Caco-2 (cell line): Measurements from ENCODE around the gene MAPK11. TPM values are rescaled to one million over a fixed set of nuclear protein-coding genes. Genes with fewer than 3 reads are reported as not detected.

ENCODE experiments used
- BruUV-seq: library from RNA; stranded (reverse); fragments of 400-500 nt; replicated peaks from 2 replicates; lab custom pipeline; 2021; lab: Mats Ljungman, UMichigan
- CTCF ChIA-PET: fragments of 300-600 bp; sonication (Branson Sonifier 250); formaldehyde crosslinking; loops from one replicate; lab custom pipeline; 2022; ENCODE audit warnings: antibody characterized with exemption; lab: Charles Lee
- POLR2A ChIA-PET: fragments of 300-600 bp; sonication (Branson Sonifier 250); formaldehyde crosslinking; loops from one replicate; lab custom pipeline; 2022; ENCODE audit warnings: antibody characterized with exemption; lab: Charles Lee
- DNase-seq, 2 experiments: peaks; one replicate each; pipeline versions ENCODE4 v3.0.0 to v3.0.0-alpha.2; 2020 to 2022
- H3K27me3 ChIP-seq: replicated peaks from 2 replicates; pipeline ENCODE4 v1.6.0; 2011; ENCODE audit warnings: low read length; ENCODE audit not compliant: control insufficient read depth, insufficient read depth
- H3K36me3 ChIP-seq: 2 replicates; pipeline ENCODE4 v1.5.1; 2011; ENCODE audit warnings: low read length; ENCODE audit not compliant: control insufficient read depth, insufficient read depth
- H3K4me1 ChIP-seq: fragments of 250-450 bp; sonication (Bioruptor Pico); 2 replicates; pipeline ENCODE4 v1.5.1; 2020; ENCODE audit warnings: mild to moderate bottlenecking
- H3K4me3 ChIP-seq: 2 replicates; pipeline ENCODE4 v1.5.1; 2011; ENCODE audit warnings: low read depth, mild to moderate bottlenecking, control low read depth, low read length
- H3K9me3 ChIP-seq: fragments of 250-450 bp; sonication (Bioruptor Pico); 2 replicates; pipeline ENCODE4 v1.5.1; 2020; ENCODE audit warnings: mild to moderate bottlenecking, moderate library complexity
- H3K27ac Mint-ChIP-seq: one replicate; pipeline ENCODE4 v1.8.0; 2022; ENCODE audit warnings: mixed read lengths; ENCODE audit not compliant: unreplicated experiment
- H3K27me3 Mint-ChIP-seq: one replicate; pipeline ENCODE4 v1.8.0; 2022; ENCODE audit warnings: mixed read lengths; ENCODE audit not compliant: insufficient read depth, unreplicated experiment
- H3K36me3 Mint-ChIP-seq: one replicate; pipeline ENCODE4 v1.8.0; 2022; ENCODE audit warnings: mild to moderate bottlenecking, mixed read lengths; ENCODE audit not compliant: insufficient read depth, unreplicated experiment
- H3K4me1 Mint-ChIP-seq: one replicate; pipeline ENCODE4 v1.8.0; 2022; ENCODE audit warnings: low read depth, mixed read lengths; ENCODE audit not compliant: unreplicated experiment
- H3K4me3 Mint-ChIP-seq: one replicate; pipeline ENCODE4 v1.8.0; 2022; ENCODE audit warnings: mild to moderate bottlenecking, moderate library complexity, mixed read lengths; ENCODE audit not compliant: unreplicated experiment
- H3K9me3 Mint-ChIP-seq: one replicate; pipeline ENCODE4 v1.8.0; 2022; ENCODE audit warnings: mixed read lengths; ENCODE audit not compliant: unreplicated experiment
- intact Hi-C: fragments of 100-400 bp; cut with micrococcal nuclease; formaldehyde crosslinking; loops from one replicate; pipeline ENCODE4 v1.10.0; 2022; ENCODE audit not compliant: unreplicated experiment
- total RNA-seq: library from RNA; stranded (reverse); gene quantifications from 2 replicates; pipeline ENCODE4 v1.2.3, GENCODE V29; 2022
- TF ChIP-seq, protein P1 (sequence below), 2 experiments: fragments of 200-600 bp in 1 of 2; IDR thresholded peaks; 1 replicate in 1 of 2; 2 replicates in 1 of 2; pipeline versions ENCODE4 v1.5.1 to v1.8.0; 2011 to 2022; ENCODE audit warnings: antibody characterized with exemption in 1 of 2, control low read depth in 1 of 2, inconsistent platforms in 1 of 2, low read depth in 1 of 2, low read length in 1 of 2, mild to moderate bottlenecking in 1 of 2, moderate library complexity in 1 of 2; ENCODE audit not compliant: insufficient read depth in 1 of 2, severe bottlenecking in 1 of 2, unreplicated experiment in 1 of 2

MAPK11 gene
- total RNA-seq, 1 experiment from 2014 or later = 1.3 TPM

DNA sequence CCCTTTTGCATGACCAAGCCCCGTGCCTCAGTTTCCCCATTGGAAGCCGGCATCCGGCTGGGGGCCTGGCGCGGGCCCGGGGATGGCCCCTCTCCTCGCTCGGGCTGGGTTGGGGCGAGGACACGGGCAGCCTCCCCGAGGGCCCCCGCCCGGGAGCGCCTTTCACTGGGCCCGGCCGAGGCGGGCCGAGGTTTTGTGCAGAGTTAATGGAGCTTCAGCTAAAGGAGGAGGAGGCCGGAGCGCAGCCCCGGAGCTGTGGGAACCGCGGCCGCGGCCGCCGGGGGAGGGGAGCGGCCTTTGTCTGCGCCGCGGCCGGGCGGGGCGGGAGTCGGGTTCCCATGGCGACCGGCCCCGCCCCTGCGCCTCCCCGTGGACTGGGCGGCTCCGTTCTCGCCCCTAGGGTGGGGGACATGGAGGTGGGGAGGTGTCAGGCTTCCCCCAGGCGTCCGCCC, 1.4 kb upstream of the MAPK11 start:
- ChIA-PET POLR2A (interaction anchor here (0.5 to 0.6 kb wide), 3 partner anchors 20 to 168 kb away, joined by 3 to 6 read pairs (median 5); no protein-coding TSS in a partner anchor), CTCF (interaction anchor here (0.6 to 1.4 kb wide), 4 partner anchors 20 to 431 kb away, joined by 3 to 6 read pairs (median 6); partner anchors contain the start of gene HDAC10)
- H3K4me1 Mint-ChIP-seq = no peaks in the 10 kb centered on the region
- no peaks in the 10 kb centered on the region for H3K27me3 Mint-ChIP-seq
- no peaks in the 10 kb centered on the region for H3K9me3 Mint-ChIP-seq
- Histone ChIP-seq H3K9me3 (no peaks in the 10 kb centered on the region), H3K4me3 (peak overlapping the region; percentile 45), H3K36me3 (peaks cover 3% of the 10 kb centered on the region), H3K27me3 (no peaks in the 10 kb centered on the region), H3K4me1 (peaks cover 16% of the 10 kb centered on the region)
- H3K36me3 Mint-ChIP-seq = peaks cover 42% of the 10 kb centered on the region
- intact Hi-C loops = loop anchor here (5.0 kb wide), 2 partner anchors 56 to 71 kb away; partner anchors contain the start of genes DENND6B and PPP6R2
- H3K27ac Mint-ChIP-seq = no peak overlapping the region
- TF ChIP-seq, protein P1, sequence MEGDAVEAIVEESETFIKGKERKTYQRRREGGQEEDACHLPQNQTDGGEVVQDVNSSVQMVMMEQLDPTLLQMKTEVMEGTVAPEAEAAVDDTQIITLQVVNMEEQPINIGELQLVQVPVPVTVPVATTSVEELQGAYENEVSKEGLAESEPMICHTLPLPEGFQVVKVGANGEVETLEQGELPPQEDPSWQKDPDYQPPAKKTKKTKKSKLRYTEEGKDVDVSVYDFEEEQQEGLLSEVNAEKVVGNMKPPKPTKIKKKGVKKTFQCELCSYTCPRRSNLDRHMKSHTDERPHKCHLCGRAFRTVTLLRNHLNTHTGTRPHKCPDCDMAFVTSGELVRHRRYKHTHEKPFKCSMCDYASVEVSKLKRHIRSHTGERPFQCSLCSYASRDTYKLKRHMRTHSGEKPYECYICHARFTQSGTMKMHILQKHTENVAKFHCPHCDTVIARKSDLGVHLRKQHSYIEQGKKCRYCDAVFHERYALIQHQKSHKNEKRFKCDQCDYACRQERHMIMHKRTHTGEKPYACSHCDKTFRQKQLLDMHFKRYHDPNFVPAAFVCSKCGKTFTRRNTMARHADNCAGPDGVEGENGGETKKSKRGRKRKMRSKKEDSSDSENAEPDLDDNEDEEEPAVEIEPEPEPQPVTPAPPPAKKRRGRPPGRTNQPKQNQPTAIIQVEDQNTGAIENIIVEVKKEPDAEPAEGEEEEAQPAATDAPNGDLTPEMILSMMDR (IDR thresholded peaks at IDR 0.05; ENCODE audit: insufficient read depth in 1 of 2, low read depth in 1 of 2, low read length in 1 of 2, severe bottlenecking in 1 of 2, unreplicated experiment in 1 of 2) = peak in 1 of 2 experiments; percentile 25
- no TSS peak for BruUV-seq
- DNase-seq = peak; percentile 62 to 77
- peak overlapping the region; percentile 66 for H3K4me3 Mint-ChIP-seq

DNA sequence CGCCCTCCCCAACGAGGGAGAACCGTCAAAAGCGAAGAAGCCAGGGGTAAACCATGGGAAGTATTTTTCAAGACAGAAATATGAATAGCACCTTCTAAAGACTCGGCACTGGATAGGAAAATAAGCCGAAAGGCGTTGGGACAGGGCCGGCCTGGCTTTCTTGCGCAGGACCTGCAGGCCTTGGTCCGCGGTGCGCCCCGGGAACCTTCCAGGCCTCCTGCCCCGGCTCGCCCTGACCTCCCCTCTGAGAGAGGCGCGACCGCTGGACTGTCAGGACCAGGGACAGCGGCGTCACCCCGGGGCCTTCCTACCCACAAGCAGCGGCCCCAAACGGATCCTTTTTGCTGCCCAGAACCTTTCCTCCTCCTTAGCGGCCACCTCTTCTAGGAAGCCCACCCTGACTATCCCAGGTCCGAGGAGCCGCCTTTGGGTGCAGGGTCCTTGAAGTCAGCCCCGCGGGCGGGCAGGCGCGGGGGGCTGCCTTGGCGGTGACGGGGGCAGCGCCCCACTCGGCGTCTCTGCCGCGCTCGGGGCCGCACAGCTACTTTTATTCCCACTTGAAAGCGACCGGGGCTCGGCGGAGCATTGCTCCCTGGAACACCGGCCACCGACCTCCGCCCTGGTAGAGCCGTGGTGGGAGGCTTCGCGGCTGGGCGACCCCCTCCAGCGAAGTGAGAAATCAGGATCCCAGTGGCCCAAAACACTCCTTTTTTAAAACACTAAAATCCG, 650 bp upstream of the MAPK11 start:
- no peaks in the 10 kb centered on the region for H3K9me3 Mint-ChIP-seq
- CTCF ChIA-PET = interaction anchor here (0.6 kb wide), 3 partner anchors 20 to 430 kb away, joined by 3 to 6 read pairs (median 5); partner anchors contain the start of gene HDAC10
- peaks cover 34% of the 10 kb centered on the region for H3K36me3 Mint-ChIP-seq
- H3K27me3 Mint-ChIP-seq = no peaks in the 10 kb centered on the region
- H3K4me1 Mint-ChIP-seq = no peaks in the 10 kb centered on the region
- intact Hi-C loops = loop anchor here (5.0 kb wide), 2 partner anchors 56 to 71 kb away; partner anchors contain the start of genes DENND6B and PPP6R2
- Histone ChIP-seq H3K4me3 (peak overlapping the region; percentile 45), H3K9me3 (no peaks in the 10 kb centered on the region), H3K27me3 (no peaks in the 10 kb centered on the region), H3K4me1 (peaks cover 16% of the 10 kb centered on the region), H3K36me3 (peaks cover 2% of the 10 kb centered on the region)
- POLR2A ChIA-PET = interaction anchor here (0.5 to 0.6 kb wide), 3 partner anchors 77 to 292 kb away, joined by 5 to 6 read pairs (median 5); partner anchors contain the start of gene SYCE3
- DNase-seq = peak; percentile 79 to 88
- TF ChIP-seq, protein P1 (IDR thresholded peaks at IDR 0.05; ENCODE audit: insufficient read depth in 1 of 2, low read depth in 1 of 2, low read length in 1 of 2, severe bottlenecking in 1 of 2, unreplicated experiment in 1 of 2) = no peak
- H3K27ac Mint-ChIP-seq = no peak overlapping the region
- H3K4me3 Mint-ChIP-seq = peak overlapping the region; percentile 66
- BruUV-seq = no TSS peak

DNA sequence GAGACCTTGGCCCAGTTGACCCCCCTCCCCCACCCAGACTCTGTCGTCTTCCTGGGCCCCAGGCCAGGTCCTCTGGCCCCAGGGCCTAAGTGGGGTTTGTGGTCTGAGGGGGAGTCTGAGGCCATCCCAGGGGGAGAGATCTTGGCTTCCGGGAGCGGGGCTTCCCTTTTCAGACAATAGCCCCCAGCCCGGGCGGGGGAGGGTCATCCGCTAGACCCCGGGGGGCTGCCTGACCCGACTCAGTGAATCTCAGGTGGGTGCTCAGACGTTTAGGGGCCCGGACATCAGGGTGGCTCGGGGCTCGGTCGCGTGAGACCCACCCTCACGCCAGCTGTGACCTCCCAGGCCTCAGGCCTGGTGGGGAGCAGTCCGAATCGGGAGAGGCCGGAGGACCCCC, 609 bp downstream of the MAPK11 start:
- Mint-ChIP-seq H3K27me3 (no peaks in the 10 kb centered on the region), H3K36me3 (peaks cover 23% of the 10 kb centered on the region), H3K4me3 (peak overlapping the region; percentile 54), H3K4me1 (no peaks in the 10 kb centered on the region), H3K27ac (no peak overlapping the region), H3K9me3 (no peaks in the 10 kb centered on the region)
- ChIA-PET CTCF (interaction anchor here (1.1 kb wide), 1 partner anchor 17 kb away, joined by 3 read pairs; no protein-coding TSS in a partner anchor), POLR2A (no interaction called here)
- DNase-seq = no peak
- Histone ChIP-seq H3K4me1 (peaks cover 16% of the 10 kb centered on the region), H3K9me3 (no peaks in the 10 kb centered on the region), H3K36me3 (no peaks in the 10 kb centered on the region), H3K27me3 (no peaks in the 10 kb centered on the region), H3K4me3 (peak overlapping the region; percentile 45)
- intact Hi-C loops = no loop called here
- TF ChIP-seq, protein P1 (IDR thresholded peaks at IDR 0.05; ENCODE audit: insufficient read depth in 1 of 2, low read depth in 1 of 2, low read length in 1 of 2, severe bottlenecking in 1 of 2, unreplicated experiment in 1 of 2) = no peak
- BruUV-seq = no TSS peak
